ENCODE data around the gene BAZ2B.

GRCh38 chr2:159462201-159462785 is 154.1 kb downstream of the BAZ2B start:
- TF ChIP-seq, protein P1, sequence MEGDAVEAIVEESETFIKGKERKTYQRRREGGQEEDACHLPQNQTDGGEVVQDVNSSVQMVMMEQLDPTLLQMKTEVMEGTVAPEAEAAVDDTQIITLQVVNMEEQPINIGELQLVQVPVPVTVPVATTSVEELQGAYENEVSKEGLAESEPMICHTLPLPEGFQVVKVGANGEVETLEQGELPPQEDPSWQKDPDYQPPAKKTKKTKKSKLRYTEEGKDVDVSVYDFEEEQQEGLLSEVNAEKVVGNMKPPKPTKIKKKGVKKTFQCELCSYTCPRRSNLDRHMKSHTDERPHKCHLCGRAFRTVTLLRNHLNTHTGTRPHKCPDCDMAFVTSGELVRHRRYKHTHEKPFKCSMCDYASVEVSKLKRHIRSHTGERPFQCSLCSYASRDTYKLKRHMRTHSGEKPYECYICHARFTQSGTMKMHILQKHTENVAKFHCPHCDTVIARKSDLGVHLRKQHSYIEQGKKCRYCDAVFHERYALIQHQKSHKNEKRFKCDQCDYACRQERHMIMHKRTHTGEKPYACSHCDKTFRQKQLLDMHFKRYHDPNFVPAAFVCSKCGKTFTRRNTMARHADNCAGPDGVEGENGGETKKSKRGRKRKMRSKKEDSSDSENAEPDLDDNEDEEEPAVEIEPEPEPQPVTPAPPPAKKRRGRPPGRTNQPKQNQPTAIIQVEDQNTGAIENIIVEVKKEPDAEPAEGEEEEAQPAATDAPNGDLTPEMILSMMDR (conservative IDR thresholded peaks at IDR 0.05; ENCODE audit: low read depth in 2 of 2), result no peak
- TF ChIP-seq NANOG (IDR thresholded peaks at IDR 0.05; ENCODE audit: borderline replicate concordance), result no peak
- no peak for TF ChIP-seq EZH2 (IDR thresholded peaks at IDR 0.05; ENCODE audit: low read depth, unreplicated experiment)
- no peak for TF ChIP-seq CREB1 (CRISPR knock-in tag; IDR thresholded peaks at IDR 0.05; ENCODE audit: low read depth)

Data from GM23338 (cell line).